ENCODE results near the gene KDM4D. TPM values are rescaled to one million over a fixed set of nuclear protein-coding genes. Genes with fewer than 3 reads are reported as not detected.

Gene KDM4D
- total RNA-seq, 1 experiment from 2014 or later: 1.1 TPM

- ChIA-PET POLR2A (interaction anchor here (0.8 to 5.6 kb wide), 2 partner anchors 91 to 269 kb away, joined by 3 to 146 read pairs; partner anchors contain the start of gene SRSF8), CTCF (interaction anchor here (0.6 to 2.2 kb wide), 6 partner anchors 34 to 395 kb away, joined by 3 to 13 read pairs (median 4); partner anchors contain the start of gene SRSF8)
- H3K4me3 Mint-ChIP-seq (ENCODE audit: unreplicated experiment): no peak overlapping the region
- H3K9me3 Mint-ChIP-seq (ENCODE audit: unreplicated experiment): no peaks in the 10 kb centered on the region
- intact Hi-C loops (cut with micrococcal nuclease): no loop called here
- H3K27me3 Mint-ChIP-seq (ENCODE audit: insufficient read depth, unreplicated experiment): no peaks in the 10 kb centered on the region
- H3K36me3 Mint-ChIP-seq (ENCODE audit: insufficient read depth, unreplicated experiment): peaks cover 14% of the 10 kb centered on the region
- peaks cover 18% of the 10 kb centered on the region for H3K4me1 Mint-ChIP-seq (ENCODE audit: insufficient read depth, unreplicated experiment)
- no TSS peak for BruUV-seq (replicated peaks)
- no peak for DNase-seq (ENCODE audit: unreplicated experiment)
- H3K27ac Mint-ChIP-seq (ENCODE audit: low read depth, unreplicated experiment): no peak overlapping the region
- no peak for TF ChIP-seq CTCF (IDR thresholded peaks at IDR 0.05; ENCODE audit: unreplicated experiment)
These were observed 2.1 kb downstream of the KDM4D start for GRCh38 chr11:94975599-94975998.

- peaks cover 43% of the 10 kb centered on the region for H3K27me3 Mint-ChIP-seq (ENCODE audit: insufficient read depth, unreplicated experiment)
- BruUV-seq (replicated peaks): no TSS peak
- TF ChIP-seq CTCF (IDR thresholded peaks at IDR 0.05; ENCODE audit: unreplicated experiment): no peak
- ChIA-PET CTCF (interaction anchor here (1.1 kb wide), 1 partner anchor 364 kb away, joined by 5 read pairs; no protein-coding TSS in a partner anchor), POLR2A (no interaction called here)
- no peaks in the 10 kb centered on the region for H3K9me3 Mint-ChIP-seq (ENCODE audit: unreplicated experiment)
- H3K4me3 Mint-ChIP-seq (ENCODE audit: unreplicated experiment): no peak overlapping the region
- no peaks in the 10 kb centered on the region for H3K4me1 Mint-ChIP-seq (ENCODE audit: insufficient read depth, unreplicated experiment)
- intact Hi-C loops (cut with micrococcal nuclease): no loop called here
- no peak for DNase-seq (ENCODE audit: unreplicated experiment)
- H3K36me3 Mint-ChIP-seq (ENCODE audit: insufficient read depth, unreplicated experiment): no peaks in the 10 kb centered on the region
- no peak overlapping the region for H3K27ac Mint-ChIP-seq (ENCODE audit: low read depth, unreplicated experiment)
These were observed 13.9 kb downstream of the KDM4D start for GRCh38 chr11:94987378-94987777.

DNA sequence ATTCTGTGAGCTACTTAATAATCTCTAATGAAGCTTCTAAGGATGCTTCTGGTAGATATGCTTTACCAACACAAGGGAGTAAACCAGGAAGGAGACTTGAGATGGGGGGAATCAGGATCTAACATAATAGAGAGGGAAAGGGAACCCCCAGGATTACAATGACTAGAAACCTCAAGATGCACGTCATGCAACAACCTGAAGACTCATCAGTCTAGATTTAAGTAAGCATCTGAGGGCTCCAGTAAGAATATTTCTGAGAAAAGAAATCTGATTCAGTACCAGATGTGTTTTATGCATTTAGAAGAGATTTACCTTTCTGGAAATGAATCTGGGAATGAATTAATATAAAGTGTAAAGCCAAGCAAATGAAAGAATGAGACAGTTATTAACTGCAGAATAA, 15.2 kb downstream of the KDM4D start:
- ChIA-PET CTCF (no interaction called here), POLR2A (interaction anchor here (1.2 kb wide), 1 partner anchor 16 kb away, joined by 3 read pairs; no protein-coding TSS in a partner anchor)
- Mint-ChIP-seq H3K27ac (ENCODE audit: low read depth, unreplicated experiment) (no peak overlapping the region), H3K9me3 (ENCODE audit: unreplicated experiment) (no peaks in the 10 kb centered on the region), H3K4me1 (ENCODE audit: insufficient read depth, unreplicated experiment) (no peaks in the 10 kb centered on the region), H3K4me3 (ENCODE audit: unreplicated experiment) (no peak overlapping the region), H3K36me3 (ENCODE audit: insufficient read depth, unreplicated experiment) (no peaks in the 10 kb centered on the region), H3K27me3 (ENCODE audit: insufficient read depth, unreplicated experiment) (peaks cover 43% of the 10 kb centered on the region)
- no TSS peak for BruUV-seq (replicated peaks)
- intact Hi-C loops (cut with micrococcal nuclease): no loop called here
- DNase-seq (ENCODE audit: unreplicated experiment): no peak
- no peak for TF ChIP-seq CTCF (IDR thresholded peaks at IDR 0.05; ENCODE audit: unreplicated experiment)

DNA sequence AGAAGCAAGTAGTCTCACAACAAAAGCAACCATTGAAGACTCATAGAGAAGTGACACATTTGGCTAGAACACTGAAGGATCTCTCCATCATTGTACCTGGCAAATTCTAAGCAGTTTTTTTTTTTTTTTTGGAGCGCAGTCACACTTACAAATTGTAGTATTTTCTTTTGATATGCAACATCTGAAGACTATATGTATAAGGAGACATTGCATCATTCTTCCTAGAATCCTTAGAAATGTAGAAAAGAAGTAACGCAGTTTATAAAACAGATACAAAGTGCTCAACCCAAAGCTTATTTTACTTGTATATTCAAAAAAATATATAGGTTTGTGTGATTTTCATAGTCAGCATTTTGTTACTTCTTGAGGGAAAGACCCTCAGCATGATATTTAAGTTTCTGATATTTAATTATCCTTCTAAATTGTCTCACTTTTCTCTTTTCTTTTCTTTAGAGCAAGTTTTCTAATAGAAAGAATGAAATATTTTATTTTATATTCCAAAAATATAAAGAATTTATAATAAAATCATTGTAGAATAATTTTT, 20.0 kb downstream of the KDM4D start:
- ChIA-PET CTCF (no interaction called here), POLR2A (interaction anchor here (0.6 to 0.7 kb wide), 2 partner anchors 299 to 1280 kb away, joined by 3 read pairs; no protein-coding TSS in a partner anchor)
- Mint-ChIP-seq H3K4me3 (ENCODE audit: unreplicated experiment) (no peak overlapping the region), H3K4me1 (ENCODE audit: insufficient read depth, unreplicated experiment) (no peaks in the 10 kb centered on the region), H3K9me3 (ENCODE audit: unreplicated experiment) (no peaks in the 10 kb centered on the region), H3K27ac (ENCODE audit: low read depth, unreplicated experiment) (no peak overlapping the region), H3K27me3 (ENCODE audit: insufficient read depth, unreplicated experiment) (peaks cover 26% of the 10 kb centered on the region), H3K36me3 (ENCODE audit: insufficient read depth, unreplicated experiment) (no peaks in the 10 kb centered on the region)
- no peak for TF ChIP-seq CTCF (IDR thresholded peaks at IDR 0.05; ENCODE audit: unreplicated experiment)
- intact Hi-C loops (cut with micrococcal nuclease): no loop called here
- BruUV-seq (replicated peaks): no TSS peak
- no peak for DNase-seq (ENCODE audit: unreplicated experiment)
